HAP-1 (cell line): ENCODE measurements around the gene TAOK1.

ENCODE experiments used
- DNase-seq, 2 experiments: peaks; one replicate each; pipeline ENCODE4 v3.0.0-alpha.2; 2016 to 2020; ENCODE audit warnings: low spot score in 2 of 2
- H3K27me3 ChIP-seq: fragments of 250-450 bp; sonication (Bioruptor Pico); 2 replicates; pipeline ENCODE4 v1.5.1; 2020; ENCODE audit warnings: low read depth, mild to moderate bottlenecking, moderate library complexity
- H3K36me3 ChIP-seq: fragments of 250-450 bp; sonication (Bioruptor Pico); replicated peaks from 2 replicates; pipeline ENCODE4 v1.5.1; 2020; ENCODE audit warnings: mild to moderate bottlenecking
- H3K4me1 ChIP-seq: fragments of 250-450 bp; sonication (Bioruptor Pico); 2 replicates; pipeline ENCODE4 v1.5.1; 2020; ENCODE audit warnings: mild to moderate bottlenecking
- H3K4me3 ChIP-seq: fragments of 250-450 bp; sonication (Bioruptor Pico); 2 replicates; pipeline ENCODE4 v1.5.1; 2020; ENCODE audit warnings: mild to moderate bottlenecking, moderate library complexity
- H3K9me3 ChIP-seq: fragments of 250-450 bp; sonication (Bioruptor Pico); 2 replicates; pipeline ENCODE4 v1.5.1; 2020; ENCODE audit warnings: mild to moderate bottlenecking, moderate library complexity
- in situ Hi-C: fragments of 300-500 bp; cut with MboI; formaldehyde crosslinking; loops from 3 replicates; pipeline ENCODE4 v1.14.3; 2020; ENCODE audit warnings: low sequenced_read_pairs, inconsistent platforms, mixed read lengths

Gene TAOK1

GRCh38 chr17:29575511-29576213 lies 185.5 kb downstream of the TAOK1 start:
- no peak for DNase-seq
- no peaks in the 10 kb centered on the region for H3K9me3 ChIP-seq
- H3K36me3 ChIP-seq: peaks cover 68% of the 10 kb centered on the region
- in situ Hi-C loops: no loop called here
- no peak overlapping the region for H3K4me3 ChIP-seq
- no peaks in the 10 kb centered on the region for H3K4me1 ChIP-seq
- no peaks in the 10 kb centered on the region for H3K27me3 ChIP-seq

- peaks cover 76% of the 10 kb centered on the region for H3K36me3 ChIP-seq
- H3K9me3 ChIP-seq: no peaks in the 10 kb centered on the region
- no peak for DNase-seq
- in situ Hi-C loops: no loop called here
- H3K4me1 ChIP-seq: no peaks in the 10 kb centered on the region
- H3K4me3 ChIP-seq: no peak overlapping the region
- no peaks in the 10 kb centered on the region for H3K27me3 ChIP-seq
Observed at GRCh38 chr17:29576214-29577000, 186.2 kb downstream of the TAOK1 start.

DNA sequence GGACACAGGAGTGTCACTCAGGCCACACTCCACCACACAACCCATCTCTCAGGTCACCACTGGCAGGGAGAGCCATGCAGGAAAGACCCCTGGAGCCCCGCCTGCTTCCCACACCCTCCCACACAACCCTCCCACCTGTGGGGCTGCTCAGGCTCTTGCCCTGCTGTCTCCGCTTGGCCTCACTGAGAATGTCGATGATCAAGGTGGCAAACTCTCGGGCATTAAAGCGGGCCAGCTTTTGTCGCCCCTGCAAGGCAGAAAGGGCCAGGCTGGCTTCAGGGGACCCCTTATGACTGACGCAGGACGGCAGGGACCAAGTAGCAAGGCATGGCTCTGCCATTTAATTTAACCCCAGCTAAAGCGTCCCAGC lies 186.8 kb downstream of the TAOK1 start:
- DNase-seq: no peak
- Histone ChIP-seq H3K36me3 (peaks cover 75% of the 10 kb centered on the region), H3K27me3 (no peaks in the 10 kb centered on the region), H3K4me1 (no peaks in the 10 kb centered on the region), H3K9me3 (no peaks in the 10 kb centered on the region), H3K4me3 (no peak overlapping the region)
- in situ Hi-C loops: no loop called here

GRCh38 chr17:29577385-29578211 lies 187.4 kb downstream of the TAOK1 start:
- in situ Hi-C loops: no loop called here

GRCh38 chr17:29578626-29579485 lies 188.7 kb downstream of the TAOK1 start:
- DNase-seq: no peak
- H3K4me1 ChIP-seq: no peaks in the 10 kb centered on the region
- no peaks in the 10 kb centered on the region for H3K27me3 ChIP-seq
- no peaks in the 10 kb centered on the region for H3K9me3 ChIP-seq
- in situ Hi-C loops: no loop called here
- H3K4me3 ChIP-seq: no peak overlapping the region
- H3K36me3 ChIP-seq: peaks cover 70% of the 10 kb centered on the region

More at GRCh38 chr17:29577385-29578211, 187.4 kb downstream of the TAOK1 start:
- no peaks in the 10 kb centered on the region for H3K9me3 ChIP-seq
- H3K4me3 ChIP-seq: no peak overlapping the region
- H3K27me3 ChIP-seq: no peaks in the 10 kb centered on the region
- no peaks in the 10 kb centered on the region for H3K4me1 ChIP-seq
- peaks cover 78% of the 10 kb centered on the region for H3K36me3 ChIP-seq
- no peak for DNase-seq

GRCh38 chr17:29579866-29580771 lies 190.0 kb downstream of the TAOK1 start:
- peak; percentile 53 to 84 for DNase-seq
- in situ Hi-C loops: no loop called here
- no peaks in the 10 kb centered on the region for H3K27me3 ChIP-seq
- H3K4me3 ChIP-seq: no peak overlapping the region
- no peaks in the 10 kb centered on the region for H3K9me3 ChIP-seq
- H3K36me3 ChIP-seq: peaks cover 60% of the 10 kb centered on the region
- no peaks in the 10 kb centered on the region for H3K4me1 ChIP-seq

DNA sequence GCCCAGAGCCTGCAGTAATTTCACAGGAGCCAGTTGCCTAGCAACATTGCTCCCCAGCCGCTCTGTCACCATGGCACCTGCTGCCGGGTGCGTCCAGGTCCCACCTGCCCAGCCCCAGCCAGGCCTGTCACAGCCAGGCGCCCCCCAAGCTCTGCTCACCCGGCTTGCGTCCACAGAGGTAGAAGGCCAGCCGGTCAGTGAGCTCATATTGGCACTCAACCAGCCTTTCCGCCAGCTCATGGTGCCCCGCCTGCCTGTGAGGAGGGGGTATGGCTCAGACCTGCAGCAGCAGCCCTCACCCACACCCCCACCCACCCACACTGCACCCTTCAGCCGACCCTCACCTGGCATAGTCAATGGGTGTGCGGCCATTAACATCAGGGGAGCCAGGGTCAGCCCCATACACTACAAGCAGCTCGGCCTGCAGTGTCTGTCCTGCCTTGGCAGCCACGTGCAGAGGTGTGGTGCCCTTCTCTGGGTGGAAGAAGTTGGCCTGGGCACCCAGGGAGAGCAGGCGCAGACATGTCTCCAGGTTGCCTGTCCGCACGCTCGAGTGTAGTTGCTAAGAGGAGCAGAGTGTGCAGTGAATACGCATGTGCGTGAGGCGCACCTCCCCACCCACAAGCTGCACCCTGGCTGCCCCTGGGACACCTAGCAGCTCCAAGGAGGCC lies 191.6 kb downstream of the TAOK1 start:
- Histone ChIP-seq H3K4me1 (no peaks in the 10 kb centered on the region), H3K4me3 (no peak overlapping the region)
- in situ Hi-C loops: no loop called here

GRCh38 chr17:29582254-29582765 lies 192.1 kb downstream of the TAOK1 start:
- H3K27me3 ChIP-seq: no peaks in the 10 kb centered on the region
- H3K9me3 ChIP-seq: no peaks in the 10 kb centered on the region
- H3K36me3 ChIP-seq: peaks cover 41% of the 10 kb centered on the region
- DNase-seq: no peak
- H3K4me3 ChIP-seq: no peak overlapping the region
- in situ Hi-C loops: no loop called here
- peaks cover under 1% of the 10 kb centered on the region; the same call in 1 of the 2 replicates for H3K4me1 ChIP-seq

More for the DNA sequence above, 191.6 kb downstream of the TAOK1 start:
- no peak for DNase-seq
- H3K9me3 ChIP-seq: no peaks in the 10 kb centered on the region
- H3K27me3 ChIP-seq: no peaks in the 10 kb centered on the region
- H3K36me3 ChIP-seq: peaks cover 47% of the 10 kb centered on the region

DNA sequence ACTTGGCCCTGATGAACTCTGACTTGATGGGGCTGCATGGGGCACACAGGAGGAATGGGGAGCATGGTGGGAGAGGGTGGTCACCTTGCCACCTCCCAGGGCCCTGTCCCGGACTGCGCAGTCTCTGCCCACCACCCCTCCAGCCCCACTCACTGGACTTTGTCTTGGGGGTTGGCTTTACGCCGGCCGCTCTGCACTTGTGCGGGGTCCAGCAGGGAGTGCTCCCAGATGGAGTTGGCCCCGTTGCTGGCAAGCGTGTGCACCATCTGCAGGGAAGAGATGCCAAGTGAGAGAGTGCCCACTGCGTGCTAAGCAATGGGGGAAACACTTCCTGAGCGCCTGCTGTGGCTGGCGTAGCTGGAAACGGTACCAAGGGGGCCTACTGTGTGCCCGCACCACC lies 192.6 kb downstream of the TAOK1 start:
- in situ Hi-C loops: no loop called here
- H3K27me3 ChIP-seq: no peaks in the 10 kb centered on the region
- no peak overlapping the region for H3K4me3 ChIP-seq
- no peaks in the 10 kb centered on the region for H3K9me3 ChIP-seq
- peaks cover 36% of the 10 kb centered on the region for H3K36me3 ChIP-seq
- peaks cover 5% of the 10 kb centered on the region for H3K4me1 ChIP-seq
- DNase-seq: no peak

GRCh38 chr17:29583324-29584248 lies 193.4 kb downstream of the TAOK1 start:
- Histone ChIP-seq H3K9me3 (no peaks in the 10 kb centered on the region), H3K4me3 (no peak overlapping the region), H3K4me1 (peaks cover 8% of the 10 kb centered on the region), H3K27me3 (no peaks in the 10 kb centered on the region), H3K36me3 (peaks cover 29% of the 10 kb centered on the region)
- no peak for DNase-seq
- in situ Hi-C loops: no loop called here

- H3K4me1 ChIP-seq: peaks cover 8% of the 10 kb centered on the region
Observed at GRCh38 chr17:29584452-29585079, 194.4 kb downstream of the TAOK1 start.

More at GRCh38 chr17:29584452-29585079, 194.4 kb downstream of the TAOK1 start:
- no peak for DNase-seq
- Histone ChIP-seq H3K4me3 (no peak overlapping the region), H3K36me3 (peaks cover 22% of the 10 kb centered on the region), H3K27me3 (no peaks in the 10 kb centered on the region), H3K9me3 (no peaks in the 10 kb centered on the region)
- in situ Hi-C loops: no loop called here
